DOHH2 (cell line): ENCODE results near the gene SCGB1C2.

Experiments
- CTCF ChIP-seq: fragments of 200-600 bp; sonication (generic); IDR thresholded peaks from one replicate; pipeline ENCODE4 v1.5.1; 2014; ENCODE audit warnings: antibody characterized with exemption, mild to moderate bottlenecking, low read depth, low read length; ENCODE audit not compliant: poor library complexity, severe bottlenecking
- EZH2phosphoT487 ChIP-seq: fragments of 200-600 bp; sonication (generic); IDR thresholded peaks from 2 replicates; pipeline ENCODE4 v1.6.1; 2017; ENCODE audit warnings: borderline replicate concordance, mild to moderate bottlenecking, antibody characterized with exemption, low read length, moderate library complexity, mixed read lengths

- no peak for TF ChIP-seq CTCF
- TF ChIP-seq EZH2phosphoT487, result no peak
Measured at GRCh38 chr17:158379-158778, 21.0 kb downstream of the SCGB1C2 start.
